Endothelial cell of hepatic sinusoid (primary cell): ENCODE measurements around the gene HMGN1.
"Not testable (repeated sequence)": the region's sequence is repeated elsewhere in the genome, so short reads cannot be mapped to it uniquely, and the experiment has no call there.

ENCODE experiments used
- in situ Hi-C: cut with HindIII; loops from 2 replicates; pipeline ENCODE4 v1.10.0; 2017; ENCODE audit warnings: low sequenced_read_pairs

HMGN1 gene

GRCh38 chr21:39369896-39370288, 21.0 kb upstream of the HMGN1 start:
- in situ Hi-C loops = not testable (repeated sequence)

- in situ Hi-C loops = no loop called here
Measured at GRCh38 chr21:39367783-39368182, 18.9 kb upstream of the HMGN1 start.

- in situ Hi-C loops = no loop called here
Measured at GRCh38 chr21:39366563-39366962, 17.7 kb upstream of the HMGN1 start.

GRCh38 chr21:39364949-39365348, 16.1 kb upstream of the HMGN1 start:
- in situ Hi-C loops = no loop called here

- in situ Hi-C loops = no loop called here
Measured at GRCh38 chr21:39363607-39364555, 15.0 kb upstream of the HMGN1 start.

GRCh38 chr21:39362733-39363132, 13.8 kb upstream of the HMGN1 start:
- in situ Hi-C loops = no loop called here

- in situ Hi-C loops = no loop called here
Measured at GRCh38 chr21:39359382-39359781, 10.5 kb upstream of the HMGN1 start.

GRCh38 chr21:39353295-39353694, 4.4 kb upstream of the HMGN1 start:
- in situ Hi-C loops = no loop called here

- in situ Hi-C loops = no loop called here
Measured at GRCh38 chr21:39350094-39351005, 1.5 kb upstream of the HMGN1 start.

- in situ Hi-C loops = no loop called here
Measured at GRCh38 chr21:39349211-39350093, 564 bp upstream of the HMGN1 start.

- in situ Hi-C loops = no loop called here
Measured at GRCh38 chr21:39348040-39348354, 891 bp downstream of the HMGN1 start.

- in situ Hi-C loops = no loop called here
Measured at GRCh38 chr21:39347537-39347936, 1.4 kb downstream of the HMGN1 start.

- in situ Hi-C loops = no loop called here
Measured at GRCh38 chr21:39346671-39347331, 2.1 kb downstream of the HMGN1 start.

- in situ Hi-C loops = no loop called here
Measured at GRCh38 chr21:39346206-39346605, 2.7 kb downstream of the HMGN1 start.

- in situ Hi-C loops = no loop called here
Measured at GRCh38 chr21:39345440-39345839, 3.4 kb downstream of the HMGN1 start.

- in situ Hi-C loops = no loop called here
Measured at GRCh38 chr21:39344848-39345247, 4.0 kb downstream of the HMGN1 start.

GRCh38 chr21:39341249-39341923, 7.5 kb downstream of the HMGN1 start:
- in situ Hi-C loops = no loop called here

- in situ Hi-C loops = no loop called here
Measured at GRCh38 chr21:39340687-39341086, 8.2 kb downstream of the HMGN1 start.

GRCh38 chr21:39339231-39339630, 9.7 kb downstream of the HMGN1 start:
- in situ Hi-C loops = no loop called here
